Right cardiac atrium (tissue), 5 donors: ENCODE data around the gene HMGN1. TPM values are rescaled to one million over a fixed set of nuclear protein-coding genes. Genes with fewer than 3 reads are reported as not detected.

Experiments
- ATAC-seq, 2 donors: fragments of 200-7000 bp; cut with Tn5 transposase; one replicate each; pipeline versions ENCODE4 v1.8.0 to v1.9.1; 2020; ENCODE audit warnings: moderate library complexity in 2 of 2, mild to moderate bottlenecking in 1 of 2
- DNase-seq, 3 donors: peaks; one replicate each; pipeline ENCODE4 v3.0.0-alpha.2; 2020
- H3K27ac ChIP-seq: one replicate; pipeline ENCODE4 v1.5.1; 2013; ENCODE audit warnings: mild to moderate bottlenecking, low read length, control low read depth, moderate library complexity
- H3K27me3 ChIP-seq: one replicate; pipeline ENCODE4 v1.6.1; 2013; ENCODE audit not compliant: control insufficient read depth, insufficient read depth
- H3K4me1 ChIP-seq: one replicate; pipeline ENCODE4 v1.6.1; 2013; ENCODE audit warnings: low read length; ENCODE audit not compliant: control insufficient read depth, insufficient read depth
- H3K4me3 ChIP-seq: one replicate; pipeline ENCODE4 v1.5.1; 2013; ENCODE audit warnings: low read length, control low read depth
- H3K9me3 ChIP-seq: one replicate; pipeline ENCODE4 v1.6.1; 2013; ENCODE audit warnings: low read length; ENCODE audit not compliant: control insufficient read depth
- WGBS: extraction: QIAGEN DNeasy Blood & Tissue Kit; methylation state at CpG from one replicate; pipeline ENCODE4 v1.1.7; 2013; 5-methylcytosine and 5-hydroxymethylcytosine counted together
- intact Hi-C, 4 donors: fragments of 100-400 bp; cut with DNase I; formaldehyde crosslinking; loops; one replicate each; pipeline versions ENCODE4 v1.11.0 to v1.14.0; 2022 to 2023
- long read RNA-seq, 4 donors: library from polyadenylated mRNA; unstranded; transcript quantifications; one replicate each; pipeline ENCODE4 v2.0.0, GENCODE V29; 2020 to 2021
- polyA plus RNA-seq: library from polyadenylated mRNA; stranded (reverse); fragments of 200-250 nt; gene quantifications from one replicate; pipeline ENCODE4 v1.2.3, GENCODE V29; 2013
- total RNA-seq, 4 donors: library from RNA; stranded (reverse); fragmentation: NEBNext Ultra II Directional; extraction: Animal tissue kit (Norgen Biotek cat#: 25700); gene quantifications; one replicate each; pipeline ENCODE4 v1.2.1, GENCODE V29; 2021
- donor health status: healthy with polysubstance abuse.
- donor health status: DM: no; HTN: yes; CAD: no.
- donor health status: DM: no; HTN: no; CAD: no.
- donor health status: DM: no; HTN: yes; CAD: no; lungs with severe emphysema.
- donor health status: DM: yes; HTN: yes; CAD: no.

Gene HMGN1
- total RNA-seq = 10 to 100 TPM; 66.5 to 84.6 (median 80.8) TPM
- polyA plus RNA-seq = 50.7 TPM
- long read RNA-seq, donor 1, full-length matches to known transcripts = 47 of 79 reads
- long read RNA-seq, donor 1, partial matches to known transcripts = 16 of 79 reads
- long read RNA-seq, donor 1, other reads (novel, unspliced or antisense) = 16 of 79 reads
- long read RNA-seq, donor 2, full-length matches to known transcripts = 28 of 47 reads
- long read RNA-seq, donor 2, partial matches to known transcripts = 6 of 47 reads
- long read RNA-seq, donor 2, other reads (novel, unspliced or antisense) = 13 of 47 reads
- long read RNA-seq, donor 3, full-length matches to known transcripts = 124 of 176 reads
- long read RNA-seq, donor 3, partial matches to known transcripts = 15 of 176 reads
- long read RNA-seq, donor 3, other reads (novel, unspliced or antisense) = 37 of 176 reads
- long read RNA-seq, donor 4, full-length matches to known transcripts = 23 of 39 reads
- long read RNA-seq, donor 4, partial matches to known transcripts = 6 of 39 reads
- long read RNA-seq, donor 4, other reads (novel, unspliced or antisense) = 10 of 39 reads

GRCh38 chr21:39348355-39349210 lies at the start of gene HMGN1:
HMGN1 (minus strand) TSS chr21:39349088; CDS start chr21:39348917, 171 bp downstream.
- intact Hi-C loops = loop anchor here in 2 of 4 donors (5.0 kb wide), 1 partner anchor 36 kb away; the partner anchor contains the start of gene BRWD1 (in 2 of the 2)
- H3K9me3 ChIP-seq = no peaks in the 10 kb centered on the region
- peaks cover 3% of the 10 kb centered on the region for H3K4me1 ChIP-seq
- no peaks in the 10 kb centered on the region for H3K27me3 ChIP-seq
- ATAC-seq (peak; percentile 68 to 80), DNase-seq (peak; percentile 85 to 93 (median 93))
- peak within 1 kb of the TSS; percentile 85 for H3K27ac ChIP-seq
- under 1% methylated on average over 106 of the region's 116 CpGs for WGBS
- peak within 1 kb of the TSS; percentile 89 for H3K4me3 ChIP-seq

GRCh38 chr21:39397646-39398385 lies 48.9 kb upstream of the HMGN1 start:
- no peaks in the 10 kb centered on the region for H3K9me3 ChIP-seq
- H3K27me3 ChIP-seq = no peaks in the 10 kb centered on the region
- 88% methylated on average over 11 of the region's 11 CpGs for WGBS
- ATAC-seq (no peak), DNase-seq (no peak)
- no peaks in the 10 kb centered on the region for H3K4me1 ChIP-seq
- no peak overlapping the region for H3K4me3 ChIP-seq
- H3K27ac ChIP-seq = no peak overlapping the region
- intact Hi-C loops = no loop called here

GRCh38 chr21:39392981-39393380 lies 44.1 kb upstream of the HMGN1 start:
- 83% methylated on average over 7 of the region's 7 CpGs for WGBS
- ATAC-seq = no peak
- intact Hi-C loops = no loop called here

GRCh38 chr21:39390212-39390765 lies 41.4 kb upstream of the HMGN1 start:
- Histone ChIP-seq H3K4me1 (peaks cover 4% of the 10 kb centered on the region), H3K27ac (no peak overlapping the region), H3K4me3 (no peak overlapping the region), H3K27me3 (no peaks in the 10 kb centered on the region), H3K9me3 (no peaks in the 10 kb centered on the region)
- 53% methylated on average over 16 of the region's 16 CpGs for WGBS
- ATAC-seq (no peak), DNase-seq (no peak)
- intact Hi-C loops = no loop called here

More at GRCh38 chr21:39392981-39393380, 44.1 kb upstream of the HMGN1 start:
- no peak overlapping the region for H3K4me3 ChIP-seq
- no peaks in the 10 kb centered on the region for H3K9me3 ChIP-seq
- peaks cover 4% of the 10 kb centered on the region for H3K4me1 ChIP-seq
- H3K27ac ChIP-seq = no peak overlapping the region
- no peaks in the 10 kb centered on the region for H3K27me3 ChIP-seq
- no peak for DNase-seq

GRCh38 chr21:39388811-39389155 lies 39.9 kb upstream of the HMGN1 start:
- intact Hi-C loops = loop anchor here in 3 of 4 donors (2.0 to 10.0 kb wide), 3 partner anchors 36 to 76 kb away; partner anchors contain the start of gene BRWD1 (in 3 of the 3)
- ATAC-seq (no peak), DNase-seq (no peak)
- no peaks in the 10 kb centered on the region for H3K9me3 ChIP-seq
- H3K27ac ChIP-seq = no peak overlapping the region
- no peak overlapping the region for H3K4me3 ChIP-seq
- 6% methylated on average over 10 of the region's 10 CpGs for WGBS
- H3K4me1 ChIP-seq = peaks cover 4% of the 10 kb centered on the region
- no peaks in the 10 kb centered on the region for H3K27me3 ChIP-seq

- no peaks in the 10 kb centered on the region for H3K27me3 ChIP-seq
- peak; percentile 94 to 97 (median 97) for DNase-seq
- peak overlapping the region; percentile 73 for H3K4me3 ChIP-seq
- ATAC-seq = peak; percentile 88 to 90
- peaks cover 4% of the 10 kb centered on the region for H3K4me1 ChIP-seq
- no peaks in the 10 kb centered on the region for H3K9me3 ChIP-seq
- WGBS = 16% methylated on average over 35 of the region's 35 CpGs
- peak overlapping the region; percentile 50 for H3K27ac ChIP-seq
- intact Hi-C loops = loop anchor here in 3 of 4 donors (2.0 to 10.0 kb wide), 3 partner anchors 36 to 75 kb away; partner anchors contain the start of gene BRWD1 (in 3 of the 3)
These were observed 39.3 kb upstream of the HMGN1 start for GRCh38 chr21:39388038-39388810.

GRCh38 chr21:39387461-39388037 lies 38.7 kb upstream of the HMGN1 start:
- H3K4me1 ChIP-seq = peaks cover 4% of the 10 kb centered on the region
- peak overlapping the region; percentile 90 for H3K27ac ChIP-seq
- intact Hi-C loops = loop anchor here in 3 of 4 donors (2.0 to 10.0 kb wide), 3 partner anchors 35 to 75 kb away; partner anchors contain the start of gene BRWD1 (in 3 of the 3)

GRCh38 chr21:39386899-39387298 lies 38.0 kb upstream of the HMGN1 start:
- H3K4me3 ChIP-seq = no peak overlapping the region
- no peak overlapping the region for H3K27ac ChIP-seq
- H3K4me1 ChIP-seq = peaks cover 4% of the 10 kb centered on the region
- no peak for DNase-seq
- no peaks in the 10 kb centered on the region for H3K9me3 ChIP-seq
- no peak for ATAC-seq
- intact Hi-C loops = loop anchor here in 3 of 4 donors (5.0 to 10.0 kb wide), 2 partner anchors 35 to 72 kb away; partner anchors contain the start of gene BRWD1 (in 2 of the 3)
- 95% methylated on average over 11 of the region's 11 CpGs for WGBS
- no peaks in the 10 kb centered on the region for H3K27me3 ChIP-seq

More at GRCh38 chr21:39387461-39388037, 38.7 kb upstream of the HMGN1 start:
- ATAC-seq = peak; percentile 75 to 79
- WGBS = 9% methylated on average over 21 of the region's 21 CpGs
- peak overlapping the region; percentile 73 for H3K4me3 ChIP-seq
- no peaks in the 10 kb centered on the region for H3K27me3 ChIP-seq
- peak; percentile 93 to 98 (median 96) for DNase-seq
- H3K9me3 ChIP-seq = no peaks in the 10 kb centered on the region

- ATAC-seq (no peak), DNase-seq (peak in 2 of 3 donors; percentile 38 to 74)
- Histone ChIP-seq H3K9me3 (no peaks in the 10 kb centered on the region), H3K4me3 (no peak overlapping the region), H3K27me3 (no peaks in the 10 kb centered on the region), H3K4me1 (peaks cover 4% of the 10 kb centered on the region), H3K27ac (peak overlapping the region; percentile 62)
- 62% methylated on average over 13 of the region's 13 CpGs for whole genome bisulfite sequencing
- intact Hi-C loops = loop anchor here in 3 of 4 donors (5.0 to 10.0 kb wide), 2 partner anchors 34 to 71 kb away; partner anchors contain the start of gene BRWD1 (in 2 of the 3)
These were observed 37.3 kb upstream of the HMGN1 start for GRCh38 chr21:39386194-39386593.
